Astrocyte (in vitro differentiated cells and primary cell): Measurements from ENCODE around the gene BANK1. TPM values are rescaled to one million over a fixed set of nuclear protein-coding genes. Genes with fewer than 3 reads are reported as not detected.

ENCODE experiments used
- DNase-seq: peaks from one replicate; pipeline ENCODE4 v3.0.0-alpha.2; 2010; ENCODE audit warnings: low read depth
- FAIRE-seq: peaks from 2 replicates; lab custom pipeline; 2011; peaks lifted over from hg19 to GRCh38; lab: Jason Lieb, UNC
- H2AFZ ChIP-seq: 2 replicates; pipeline ENCODE4 v1.6.0; 2012; ENCODE audit warnings: low read depth, low read length, inconsistent platforms
- H3K27ac ChIP-seq: 2 replicates; pipeline ENCODE4 v1.5.1; 2011; ENCODE audit warnings: low read depth, low read length, inconsistent platforms
- H3K27me3 ChIP-seq: 2 replicates; pipeline ENCODE4 v1.6.0; 2011; ENCODE audit warnings: low read length, inconsistent platforms; ENCODE audit not compliant: insufficient read depth
- H3K36me3 ChIP-seq: 2 replicates; pipeline ENCODE4 v1.5.1; 2011; ENCODE audit warnings: low read length, inconsistent platforms; ENCODE audit not compliant: insufficient read depth
- H3K4me1 ChIP-seq: 2 replicates; pipeline ENCODE4 v1.5.1; 2011; ENCODE audit warnings: low read length, inconsistent platforms; ENCODE audit not compliant: insufficient read depth
- H3K4me2 ChIP-seq: 2 replicates; pipeline ENCODE4 v1.6.0; 2012; ENCODE audit warnings: low read length, inconsistent platforms
- H3K4me3 ChIP-seq: 2 replicates; pipeline ENCODE4 v1.5.1; 2011; ENCODE audit warnings: low read depth, mild to moderate bottlenecking, low read length, inconsistent platforms; ENCODE audit not compliant: insufficient read depth
- H3K79me2 ChIP-seq: 2 replicates; pipeline ENCODE4 v1.6.0; 2012; ENCODE audit warnings: mild to moderate bottlenecking, low read length, inconsistent platforms; ENCODE audit not compliant: insufficient read depth
- H3K9ac ChIP-seq: 2 replicates; pipeline ENCODE4 v1.6.0; 2012; ENCODE audit warnings: mild to moderate bottlenecking, low read length, inconsistent platforms
- H3K9me3 ChIP-seq: 2 replicates; pipeline ENCODE4 v1.5.1; 2012; ENCODE audit warnings: low read depth, mild to moderate bottlenecking, low read length, inconsistent platforms; ENCODE audit not compliant: insufficient read depth
- H4K20me1 ChIP-seq: 2 replicates; pipeline ENCODE4 v1.6.0; 2012; ENCODE audit warnings: low read length, inconsistent platforms; ENCODE audit not compliant: insufficient read depth
- H3K27ac Mint-ChIP-seq: one replicate; pipeline ENCODE4 v1.8.0; 2021; ENCODE audit warnings: mild to moderate bottlenecking, mixed read lengths; ENCODE audit not compliant: unreplicated experiment
- H3K27me3 Mint-ChIP-seq: one replicate; pipeline ENCODE4 v1.8.0; 2021; ENCODE audit warnings: low read depth, mixed read lengths; ENCODE audit not compliant: unreplicated experiment
- H3K36me3 Mint-ChIP-seq: one replicate; pipeline ENCODE4 v1.8.0; 2021; ENCODE audit warnings: low read depth, mixed read lengths; ENCODE audit not compliant: unreplicated experiment
- H3K4me1 Mint-ChIP-seq: one replicate; pipeline ENCODE4 v1.8.0; 2021; ENCODE audit warnings: low read depth, mixed read lengths; ENCODE audit not compliant: unreplicated experiment
- H3K4me3 Mint-ChIP-seq: one replicate; pipeline ENCODE4 v1.8.0; 2021; ENCODE audit warnings: mild to moderate bottlenecking, moderate library complexity, mixed read lengths; ENCODE audit not compliant: unreplicated experiment
- H3K9me3 Mint-ChIP-seq: one replicate; pipeline ENCODE4 v1.8.0; 2021; ENCODE audit warnings: mild to moderate bottlenecking, mixed read lengths; ENCODE audit not compliant: unreplicated experiment
- CTCF ChIP-seq: IDR thresholded peaks from 2 replicates; pipeline ENCODE4 v1.5.1; 2011; ENCODE audit warnings: low read depth, mild to moderate bottlenecking, inconsistent platforms, low read length, moderate library complexity; ENCODE audit not compliant: insufficient read depth
- EZH2 ChIP-seq: IDR thresholded peaks from 2 replicates; pipeline ENCODE4 v1.6.1; 2012; ENCODE audit warnings: mild to moderate bottlenecking, low read length, inconsistent platforms; ENCODE audit not compliant: insufficient read depth
- total RNA-seq: library from RNA; stranded (reverse); gene quantifications from 2 replicates; pipeline ENCODE4 v1.2.1, GENCODE V29; 2021

BANK1 gene
- total RNA-seq, 1 donor from 2014 or later, result 1.3 TPM

GRCh38 chr4:102091656-102092055 is 301.1 kb downstream of the BANK1 start:
- Histone ChIP-seq H3K4me1 (no peaks in the 10 kb centered on the region), H3K9ac (no peak overlapping the region), H3K36me3 (no peaks in the 10 kb centered on the region), H2AFZ (no peak overlapping the region), H3K27me3 (no peaks in the 10 kb centered on the region), H3K4me2 (no peak overlapping the region), H3K79me2 (no peaks in the 10 kb centered on the region), H4K20me1 (no peaks in the 10 kb centered on the region), H3K4me3 (no peak overlapping the region), H3K9me3 (peaks cover 4% of the 10 kb centered on the region), H3K27ac (no peak overlapping the region)
- Mint-ChIP-seq H3K4me3 (no peak overlapping the region), H3K36me3 (no peaks in the 10 kb centered on the region), H3K27me3 (no peaks in the 10 kb centered on the region), H3K27ac (no peak overlapping the region), H3K4me1 (no peaks in the 10 kb centered on the region), H3K9me3 (peaks cover 4% of the 10 kb centered on the region)
- FAIRE-seq (no peak), DNase-seq (no peak)
- no peak for TF ChIP-seq CTCF
- no peak for TF ChIP-seq EZH2

GRCh38 chr4:102094481-102094880 is 304.0 kb downstream of the BANK1 start:
- H4K20me1 ChIP-seq, result no peaks in the 10 kb centered on the region
- FAIRE-seq, result no peak
- Mint-ChIP-seq H3K27me3 (no peaks in the 10 kb centered on the region), H3K27ac (no peak overlapping the region), H3K36me3 (no peaks in the 10 kb centered on the region), H3K4me1 (no peaks in the 10 kb centered on the region), H3K9me3 (no peaks in the 10 kb centered on the region), H3K4me3 (no peak overlapping the region)
- TF ChIP-seq EZH2 (no peak), CTCF (no peak)
- H3K36me3 ChIP-seq, result no peaks in the 10 kb centered on the region
- H3K79me2 ChIP-seq, result no peaks in the 10 kb centered on the region
- H3K9me3 ChIP-seq, result no peaks in the 10 kb centered on the region
- no peak overlapping the region for H2AFZ ChIP-seq
- H3K27me3 ChIP-seq, result no peaks in the 10 kb centered on the region
- H3K4me3 ChIP-seq, result no peak overlapping the region
- no peak overlapping the region for H3K27ac ChIP-seq
- H3K4me2 ChIP-seq, result no peak overlapping the region
- no peak overlapping the region for H3K9ac ChIP-seq
- no peaks in the 10 kb centered on the region for H3K4me1 ChIP-seq
- no peak for DNase-seq

- Mint-ChIP-seq H3K4me1 (no peaks in the 10 kb centered on the region), H3K9me3 (peaks cover 18% of the 10 kb centered on the region), H3K27me3 (no peaks in the 10 kb centered on the region), H3K4me3 (no peak overlapping the region), H3K27ac (no peak overlapping the region), H3K36me3 (peaks cover 5% of the 10 kb centered on the region)
- Histone ChIP-seq H3K36me3 (no peaks in the 10 kb centered on the region), H3K9ac (no peak overlapping the region), H2AFZ (no peak overlapping the region), H3K9me3 (peaks cover 4% of the 10 kb centered on the region), H3K27me3 (no peaks in the 10 kb centered on the region), H3K79me2 (no peaks in the 10 kb centered on the region), H3K4me3 (no peak overlapping the region), H3K4me2 (no peak overlapping the region), H3K27ac (no peak overlapping the region), H3K4me1 (no peaks in the 10 kb centered on the region), H4K20me1 (no peaks in the 10 kb centered on the region)
- no peak for FAIRE-seq
- TF ChIP-seq CTCF, result no peak
- TF ChIP-seq EZH2, result no peak
- DNase-seq, result no peak
These were observed 312.8 kb downstream of the BANK1 start for GRCh38 chr4:102103368-102103767.
